ENCODE data around the gene AGER.

DNA sequence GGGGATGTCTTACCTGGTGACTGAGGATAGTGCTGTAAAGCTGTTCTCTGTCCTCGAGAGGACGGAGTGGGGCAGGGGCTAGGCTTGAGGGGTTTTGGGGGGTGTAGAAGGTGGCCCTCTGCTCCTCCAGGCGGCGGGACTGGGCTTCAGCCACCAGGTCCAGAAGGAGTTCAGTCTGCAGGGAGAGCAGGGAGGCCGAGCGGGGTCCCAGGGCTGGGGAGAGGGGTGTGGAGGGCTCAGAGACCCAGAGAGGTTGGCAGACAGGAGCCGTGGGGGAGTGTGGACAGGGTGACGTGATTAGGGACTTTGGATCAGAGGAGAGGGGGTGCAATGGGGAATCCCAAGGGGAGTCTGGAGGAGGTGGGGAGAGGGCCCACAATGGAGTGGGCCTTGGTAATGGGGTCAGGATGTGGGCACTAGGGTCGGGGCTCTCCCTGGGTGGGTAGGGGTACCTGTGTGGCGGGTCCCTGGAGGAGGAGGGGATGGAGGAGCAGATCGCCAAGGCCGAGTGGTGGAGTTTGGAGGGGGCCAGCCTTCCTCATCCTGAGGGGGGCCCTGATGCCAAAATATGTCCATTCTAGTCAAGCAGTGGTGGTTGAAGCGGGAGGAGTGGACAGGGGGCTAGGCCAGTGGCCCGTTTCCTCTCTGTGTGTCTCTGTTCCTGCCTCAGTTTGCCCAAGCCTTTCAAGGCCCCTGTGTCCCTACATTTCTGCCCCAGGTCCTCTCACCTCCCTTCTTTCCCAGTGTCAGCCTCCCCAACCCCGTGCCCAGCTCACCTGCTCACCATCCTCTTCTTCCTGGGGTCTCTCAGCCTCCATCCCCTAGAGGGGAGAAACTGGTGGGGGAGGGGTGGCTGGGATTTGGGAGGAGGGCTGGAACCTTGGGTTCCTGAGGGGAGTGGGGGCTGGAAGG, 7.9 kb upstream of the AGER start:
- TF ChIP-seq, protein P1, sequence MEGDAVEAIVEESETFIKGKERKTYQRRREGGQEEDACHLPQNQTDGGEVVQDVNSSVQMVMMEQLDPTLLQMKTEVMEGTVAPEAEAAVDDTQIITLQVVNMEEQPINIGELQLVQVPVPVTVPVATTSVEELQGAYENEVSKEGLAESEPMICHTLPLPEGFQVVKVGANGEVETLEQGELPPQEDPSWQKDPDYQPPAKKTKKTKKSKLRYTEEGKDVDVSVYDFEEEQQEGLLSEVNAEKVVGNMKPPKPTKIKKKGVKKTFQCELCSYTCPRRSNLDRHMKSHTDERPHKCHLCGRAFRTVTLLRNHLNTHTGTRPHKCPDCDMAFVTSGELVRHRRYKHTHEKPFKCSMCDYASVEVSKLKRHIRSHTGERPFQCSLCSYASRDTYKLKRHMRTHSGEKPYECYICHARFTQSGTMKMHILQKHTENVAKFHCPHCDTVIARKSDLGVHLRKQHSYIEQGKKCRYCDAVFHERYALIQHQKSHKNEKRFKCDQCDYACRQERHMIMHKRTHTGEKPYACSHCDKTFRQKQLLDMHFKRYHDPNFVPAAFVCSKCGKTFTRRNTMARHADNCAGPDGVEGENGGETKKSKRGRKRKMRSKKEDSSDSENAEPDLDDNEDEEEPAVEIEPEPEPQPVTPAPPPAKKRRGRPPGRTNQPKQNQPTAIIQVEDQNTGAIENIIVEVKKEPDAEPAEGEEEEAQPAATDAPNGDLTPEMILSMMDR (IDR thresholded peaks at IDR 0.05) = no peak
- no peak for TF ChIP-seq POLR2A (IDR thresholded peaks at IDR 0.05)
